HCT116 (cell line): ENCODE results near the gene ARMH3. TPM values are rescaled to one million over a fixed set of nuclear protein-coding genes. Genes with fewer than 3 reads are reported as not detected.

ENCODE experiments used
- ATAC-seq: fragments of 200-7000 bp; cut with Tn5 transposase; 2 replicates; pipeline ENCODE4 v1.9.1; 2020; ENCODE audit warnings: mild to moderate bottlenecking, moderate library complexity
- BruUV-seq: library from RNA; stranded (reverse); fragments of 400-500 nt; replicated peaks from 2 replicates; lab custom pipeline; 2021; lab: Mats Ljungman, UMichigan
- CTCF ChIA-PET: fragments of 300-600 bp; sonication (Branson Sonifier 250); formaldehyde crosslinking; loops from one replicate; lab custom pipeline; 2021; ENCODE audit warnings: antibody characterized with exemption; lab: Charles Lee
- POLR2A ChIA-PET: fragments of 300-600, 350-600 bp; sonication (Branson Sonifier 250); formaldehyde crosslinking; loops from one replicate; lab custom pipeline; 2021; ENCODE audit warnings: antibody characterized with exemption; lab: Charles Lee
- RAD21 ChIA-PET, 2 experiments: fragments of 300-600 bp; sonication (Branson Sonifier 250); formaldehyde crosslinking; loops; one replicate each; lab custom pipeline; 2023; ENCODE audit warnings: low total read pairs in 2 of 2; ENCODE audit not compliant: uncharacterized antibody in 2 of 2, unreplicated experiment in 2 of 2, low non-redundant PET in 1 of 2; lab: Charles Lee
- DNase-seq: peaks from one replicate; pipeline ENCODE4 v3.0.0-alpha.2; 2010; ENCODE audit warnings: low read depth, low spot score
- H2AFZ ChIP-seq: fragments of 200-600 bp; shearing (Covaris generic), sonication (generic); 2 replicates; pipeline ENCODE4 v1.6.1; 2017; ENCODE audit warnings: low read depth, mixed run types, mixed read lengths, antibody characterized with exemption, low read length; ENCODE audit not compliant: poor library complexity, severe bottlenecking
- H3K27ac ChIP-seq: 2 replicates; pipeline ENCODE4 v1.5.1; 2012; ENCODE audit warnings: low read depth, low read length
- H3K27me3 ChIP-seq: fragments of 200-600 bp; sonication (generic); 2 replicates; pipeline ENCODE4 v1.6.1; 2016; ENCODE audit warnings: mixed run types, low read length, mixed read lengths; ENCODE audit not compliant: insufficient read depth
- H3K36me3 ChIP-seq, 2 experiments: fragments of 200-500 bp in 1 of 2; fragments of 200-600 bp in 1 of 2; sonication (Bioruptor generic) in 1 of 2; sonication (generic) in 1 of 2; 2 replicates each; pipeline versions ENCODE4 v1.5.1 to v1.6.1; 2014 to 2016; ENCODE audit warnings: low read length in 2 of 2, inconsistent platforms in 1 of 2, mixed read lengths in 1 of 2, mixed run types in 1 of 2; ENCODE audit not compliant: insufficient read depth in 2 of 2, control insufficient read depth in 1 of 2
- H3K4me1 ChIP-seq, 2 experiments: fragments of 200-600 bp in 1 of 2; sonication (generic) in 1 of 2; 2 replicates each; pipeline versions ENCODE4 v1.5.1 to v1.6.1; 2012 to 2017; ENCODE audit warnings: low read length in 2 of 2, inconsistent platforms in 1 of 2, mild to moderate bottlenecking in 1 of 2, mixed read lengths in 1 of 2, mixed run types in 1 of 2, moderate library complexity in 1 of 2; ENCODE audit not compliant: insufficient read depth in 2 of 2, control insufficient read depth in 1 of 2
- H3K4me2 ChIP-seq: fragments of 200-600 bp; sonication (generic); 2 replicates; pipeline ENCODE4 v1.6.1; 2017; ENCODE audit warnings: mixed run types, low read length, mixed read lengths
- H3K4me3 ChIP-seq, 2 experiments: fragments of 200-600 bp in 1 of 2; sonication (generic) in 1 of 2; replicated peaks in 1 of 2; 2 replicates each; pipeline ENCODE4 v1.5.1; 2011 to 2016; ENCODE audit warnings: low read length in 2 of 2, control low read depth in 1 of 2, low read depth in 1 of 2, mild to moderate bottlenecking in 1 of 2, mixed read lengths in 1 of 2, mixed run types in 1 of 2
- H3K79me2 ChIP-seq: fragments of 200-600 bp; sonication (generic); 2 replicates; pipeline ENCODE4 v1.6.1; 2017; ENCODE audit warnings: mild to moderate bottlenecking, mixed run types, low read length, moderate library complexity, mixed read lengths; ENCODE audit not compliant: insufficient read depth
- H3K9ac ChIP-seq: fragments of 200-600 bp; sonication (generic); 2 replicates; pipeline ENCODE4 v1.6.1; 2016; ENCODE audit warnings: low read length, mixed read lengths
- H3K9me2 ChIP-seq: fragments of 200-600 bp; sonication (generic), shearing (Covaris generic); 2 replicates; pipeline ENCODE4 v1.6.1; 2017; ENCODE audit warnings: mixed run types, mild to moderate bottlenecking, moderate library complexity; ENCODE audit not compliant: insufficient read depth
- H3K9me3 ChIP-seq, 2 experiments: fragments of 200-500 bp in 1 of 2; fragments of 200-600 bp in 1 of 2; sonication (Bioruptor generic) in 1 of 2; sonication (generic) in 1 of 2; 2 replicates each; pipeline ENCODE4 v1.6.1; 2014 to 2017; ENCODE audit warnings: low read length in 2 of 2, mixed read lengths in 2 of 2, inconsistent platforms in 1 of 2, low read depth in 1 of 2, mild to moderate bottlenecking in 1 of 2, mixed run types in 1 of 2, moderate library complexity in 1 of 2; ENCODE audit not compliant: control insufficient read depth in 1 of 2, insufficient read depth in 1 of 2
- H4K20me1 ChIP-seq: fragments of 200-600 bp; sonication (generic), shearing (Covaris generic); 2 replicates; pipeline ENCODE4 v1.6.1; 2017; ENCODE audit warnings: mixed run types, mild to moderate bottlenecking, moderate library complexity; ENCODE audit not compliant: insufficient read depth
- EGR1 ChIP-seq: IDR thresholded peaks from 2 replicates; pipeline ENCODE4 v1.6.1; 2012; ENCODE audit warnings: low read depth
- JUND ChIP-seq: IDR thresholded peaks from 2 replicates; pipeline ENCODE4 v1.6.1; 2012
- RAD21 ChIP-seq: IDR thresholded peaks from 2 replicates; pipeline ENCODE4 v1.6.1; 2012; ENCODE audit warnings: low read depth, mild to moderate bottlenecking
- YY1 ChIP-seq: IDR thresholded peaks from 2 replicates; pipeline ENCODE4 v1.6.1; 2011; ENCODE audit warnings: low read length, low read depth, moderate library complexity, mild to moderate bottlenecking; ENCODE audit not compliant: insufficient replicate concordance; ENCODE audit errors: extremely low read depth
- ZFX ChIP-seq: fragments of 450-650 bp; IDR thresholded peaks from 2 replicates; pipeline ENCODE4 v1.6.1; 2017
- ZNF274 ChIP-seq: fragments of 200-500 bp; sonication (Bioruptor generic); IDR thresholded peaks from 2 replicates; pipeline ENCODE4 v1.6.1; 2014; ENCODE audit warnings: mild to moderate bottlenecking, low read depth, low read length, inconsistent platforms
- intact Hi-C: fragments of 100-400 bp; cut with micrococcal nuclease; formaldehyde crosslinking; loops from 2 replicates; pipeline ENCODE4 v1.10.0; 2022
- total RNA-seq: library from RNA; stranded (reverse); gene quantifications from one replicate; pipeline ENCODE4 v1.2.1, GENCODE V29; 2021; ENCODE audit not compliant: unreplicated experiment
- TF ChIP-seq, protein P1 (sequence below), 3 experiments: fragments of 200-600 bp in 1 of 3; sonication (generic) in 1 of 3; IDR thresholded peaks in 2 of 3; conservative IDR thresholded peaks in 1 of 3; 2 replicates each; pipeline ENCODE4 v1.5.1; 2012 to 2017; ENCODE audit warnings: low read depth in 2 of 3, low read length in 2 of 3, antibody characterized with exemption in 1 of 3, borderline replicate concordance in 1 of 3, control low read depth in 1 of 3, mild to moderate bottlenecking in 1 of 3, mixed read lengths in 1 of 3, mixed run types in 1 of 3, moderate library complexity in 1 of 3; ENCODE audit not compliant: insufficient read depth in 1 of 3

The ARMH3 gene
- total RNA-seq, 1 experiment from 2014 or later: 30.4 TPM

DNA sequence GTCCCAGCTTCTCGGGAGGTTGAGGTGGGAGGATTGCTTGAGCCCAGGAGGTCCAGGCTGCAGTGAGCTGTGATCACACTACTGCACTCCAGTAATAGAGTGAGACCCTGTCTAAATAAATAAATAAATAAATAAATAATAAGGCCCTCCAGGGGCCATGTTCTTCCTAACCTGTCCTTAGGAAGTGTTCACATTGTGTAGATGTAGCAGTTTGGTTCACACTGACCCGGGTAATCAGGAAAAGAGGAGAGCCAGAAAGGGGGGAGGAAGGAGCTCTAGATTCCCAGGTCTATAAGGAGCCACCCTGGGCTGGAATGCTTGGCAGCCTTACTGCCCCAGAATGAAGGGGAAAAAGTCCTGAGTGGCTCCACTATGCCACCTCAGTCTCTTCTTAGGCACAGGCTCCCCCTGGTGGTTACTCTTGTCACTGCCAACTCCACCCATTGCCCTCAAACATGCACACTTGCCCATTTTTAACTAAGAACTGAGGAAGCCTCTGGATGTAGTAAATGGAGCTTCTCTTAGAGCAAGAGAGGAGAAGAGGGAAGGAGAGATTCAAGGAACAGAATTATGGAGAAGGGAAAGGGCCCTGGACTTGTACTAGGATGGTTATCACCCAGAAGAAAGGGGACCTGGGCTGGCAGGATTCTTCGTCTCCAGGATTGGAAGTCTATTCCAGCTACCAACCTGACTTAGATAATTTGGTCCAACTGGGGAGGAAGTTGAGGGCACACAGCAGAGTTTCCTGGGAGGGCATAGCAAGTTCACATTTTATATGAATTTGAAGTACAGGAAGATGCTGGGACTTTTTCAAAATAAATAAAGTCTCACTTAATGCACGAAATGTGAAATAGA is 16.9 kb upstream of the ARMH3 start:
- H3K27ac ChIP-seq: no peak overlapping the region
- peak; percentile 87 for DNase-seq
- H2AFZ ChIP-seq: no peak overlapping the region
- H3K4me3 ChIP-seq: no peak overlapping the region
- ChIA-PET RAD21 (interaction anchor here (0.6 to 1.7 kb wide), 8 partner anchors 15 to 859 kb away, joined by 3 to 9 read pairs (median 4); no protein-coding TSS in a partner anchor), CTCF (interaction anchor here (0.6 to 6.3 kb wide), 24 partner anchors 9 to 859 kb away, joined by 3 to 90 read pairs (median 6); partner anchors contain the start of genes ARMH3, NOLC1 and OGA), POLR2A (interaction anchor here (1.0 to 1.4 kb wide), 2 partner anchors 16 to 42 kb away, joined by 3 to 6 read pairs; no protein-coding TSS in a partner anchor)
- no peak overlapping the region for H3K9ac ChIP-seq
- H3K79me2 ChIP-seq: peaks cover 7% of the 10 kb centered on the region; the same call in 1 of the 2 replicates
- no peaks in the 10 kb centered on the region for H3K9me3 ChIP-seq
- H3K36me3 ChIP-seq: 0 out of 4 replicates have a peak, but pooled peaks cover 0 to 2% of the 10 kb centered on the region in 2 experiments
- peak; percentile 96 for ATAC-seq
- peaks cover under 1% of the 10 kb centered on the region; the same call in 1 of the 2 replicates for H3K27me3 ChIP-seq
- H3K9me2 ChIP-seq: no peaks in the 10 kb centered on the region
- no TSS peak for BruUV-seq
- H3K4me2 ChIP-seq: no peak overlapping the region
- TF ChIP-seq JUND (no peak), ZNF274 (no peak), EGR1 (no peak), YY1 (peak; percentile 71), RAD21 (no peak), ZFX (no peak)
- TF ChIP-seq, protein P1, sequence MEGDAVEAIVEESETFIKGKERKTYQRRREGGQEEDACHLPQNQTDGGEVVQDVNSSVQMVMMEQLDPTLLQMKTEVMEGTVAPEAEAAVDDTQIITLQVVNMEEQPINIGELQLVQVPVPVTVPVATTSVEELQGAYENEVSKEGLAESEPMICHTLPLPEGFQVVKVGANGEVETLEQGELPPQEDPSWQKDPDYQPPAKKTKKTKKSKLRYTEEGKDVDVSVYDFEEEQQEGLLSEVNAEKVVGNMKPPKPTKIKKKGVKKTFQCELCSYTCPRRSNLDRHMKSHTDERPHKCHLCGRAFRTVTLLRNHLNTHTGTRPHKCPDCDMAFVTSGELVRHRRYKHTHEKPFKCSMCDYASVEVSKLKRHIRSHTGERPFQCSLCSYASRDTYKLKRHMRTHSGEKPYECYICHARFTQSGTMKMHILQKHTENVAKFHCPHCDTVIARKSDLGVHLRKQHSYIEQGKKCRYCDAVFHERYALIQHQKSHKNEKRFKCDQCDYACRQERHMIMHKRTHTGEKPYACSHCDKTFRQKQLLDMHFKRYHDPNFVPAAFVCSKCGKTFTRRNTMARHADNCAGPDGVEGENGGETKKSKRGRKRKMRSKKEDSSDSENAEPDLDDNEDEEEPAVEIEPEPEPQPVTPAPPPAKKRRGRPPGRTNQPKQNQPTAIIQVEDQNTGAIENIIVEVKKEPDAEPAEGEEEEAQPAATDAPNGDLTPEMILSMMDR (IDR thresholded peaks at IDR 0.05 in 2 of 3, conservative IDR thresholded peaks at IDR 0.05 in 1 of 3; ENCODE audit: borderline replicate concordance in 1 of 3, insufficient read depth in 1 of 3, low read depth in 2 of 3, low read length in 2 of 3): peak in 2 of 3 experiments; percentile 100; a peak in 4 of 6 replicates
- intact Hi-C loops: loop anchor here (1.0 to 2.0 kb wide), 7 partner anchors 63 to 858 kb away; no protein-coding TSS in a partner anchor
- H3K4me1 ChIP-seq: peaks cover 5 to 6% of the 10 kb centered on the region in 2 experiments; a peak in 2 of 4 replicates
- H4K20me1 ChIP-seq: no peaks in the 10 kb centered on the region
